ENCODE measurements around the gene PCDH10.
"Not testable (repeated sequence)": the region's sequence is repeated elsewhere in the genome, so short reads cannot be mapped to it uniquely, and the experiment has no call there.

The PCDH10 gene

GRCh38 chr4:133240451-133240850 lies 91.4 kb downstream of the PCDH10 start:
- DNase-seq (ENCODE audit: low read depth, low spot score) = not testable (repeated sequence)
